SK-N-DZ (cell line): ENCODE data around the gene EP300.
"Not testable (repeated sequence)": the region's sequence is repeated elsewhere in the genome, so short reads cannot be mapped to it uniquely, and the experiment has no call there.

Experiments used
- DNase-seq: peaks from one replicate; pipeline ENCODE4 v3.0.0-alpha.2; 2015; ENCODE audit warnings: low spot score

The EP300 gene

DNA sequence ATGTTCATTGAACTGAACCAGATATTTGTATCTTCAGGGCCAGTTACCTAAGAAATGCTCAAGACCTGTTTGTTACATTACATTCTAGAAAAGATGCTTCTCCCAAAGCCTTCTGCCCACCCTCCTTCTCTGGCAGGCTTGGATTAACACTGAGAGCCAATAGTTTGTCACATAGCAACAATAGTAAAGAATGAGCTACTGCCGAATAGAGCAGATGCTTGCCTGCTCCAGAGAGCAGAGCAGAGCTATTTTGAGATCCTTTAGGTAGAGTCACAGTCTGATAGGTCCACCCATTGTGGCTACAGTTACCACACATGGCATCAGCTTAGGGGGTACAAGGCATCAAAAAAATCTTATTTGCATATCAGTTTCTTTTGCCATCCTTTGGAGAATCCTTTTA, 13.5 kb upstream of the EP300 start:
- no peak for DNase-seq

DNA sequence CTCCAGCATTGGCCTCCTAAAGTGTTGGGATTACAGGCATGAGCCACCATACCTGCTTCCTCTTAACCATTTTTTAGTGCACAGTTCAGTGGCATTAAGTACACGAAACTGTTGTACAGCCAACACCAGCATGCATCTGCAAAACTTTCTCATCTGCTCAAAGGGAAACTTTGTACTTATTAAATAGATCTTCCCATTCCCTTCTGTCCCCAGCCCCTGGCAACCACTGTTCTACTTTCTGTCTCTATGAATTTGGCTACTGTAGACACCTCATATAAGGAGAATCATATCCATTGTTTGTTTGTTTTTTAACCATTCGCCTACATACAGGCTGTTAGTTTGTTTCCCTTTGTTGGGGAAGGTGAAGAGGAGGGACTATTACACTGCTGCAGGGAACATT, 6.5 kb upstream of the EP300 start:
- no peak for DNase-seq

DNA sequence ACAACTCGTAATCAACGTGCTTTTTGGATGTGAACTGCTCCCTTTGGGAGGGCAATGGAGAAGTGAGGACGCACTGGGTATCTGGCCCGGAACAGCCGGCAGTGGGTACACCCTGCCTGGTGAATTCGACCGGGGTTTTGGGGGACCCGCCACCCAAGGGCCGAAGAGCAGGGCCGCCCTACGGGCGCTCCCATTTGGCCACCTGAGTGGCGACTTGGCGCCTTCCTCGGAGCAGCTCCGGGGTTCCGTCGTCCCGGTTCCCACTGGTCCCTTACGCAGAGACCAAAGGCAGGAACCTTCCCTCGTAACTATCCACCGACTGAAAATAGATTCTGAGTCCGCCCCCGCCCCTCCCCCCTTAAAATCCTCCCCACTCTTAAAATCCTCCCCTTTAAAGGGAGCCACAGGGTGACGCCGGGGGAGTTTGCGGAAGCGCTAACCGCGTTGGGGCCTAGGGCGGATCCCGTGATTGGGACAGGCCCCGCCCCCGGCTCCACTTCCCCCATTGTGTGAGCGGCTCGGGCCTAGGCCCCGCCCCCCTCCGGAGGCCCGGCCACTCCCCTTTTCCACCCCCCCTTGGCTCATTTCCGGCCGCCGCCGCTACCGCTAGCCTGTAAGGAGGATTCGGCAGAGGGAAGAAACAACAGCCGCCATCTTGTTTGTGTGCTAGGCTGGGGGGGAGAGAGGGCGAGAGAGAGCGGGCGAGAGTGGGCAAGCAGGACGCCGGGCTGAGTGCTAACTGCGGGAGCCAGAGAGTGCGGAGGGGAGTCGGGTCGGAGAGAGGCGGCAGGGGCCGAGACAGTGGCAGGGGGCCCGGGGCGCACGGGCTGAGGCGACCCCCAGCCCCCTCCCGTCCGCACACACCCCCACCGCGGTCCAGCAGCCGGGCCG, 1.0 kb upstream of the EP300 start:
- peak; percentile 98 for DNase-seq

DNA sequence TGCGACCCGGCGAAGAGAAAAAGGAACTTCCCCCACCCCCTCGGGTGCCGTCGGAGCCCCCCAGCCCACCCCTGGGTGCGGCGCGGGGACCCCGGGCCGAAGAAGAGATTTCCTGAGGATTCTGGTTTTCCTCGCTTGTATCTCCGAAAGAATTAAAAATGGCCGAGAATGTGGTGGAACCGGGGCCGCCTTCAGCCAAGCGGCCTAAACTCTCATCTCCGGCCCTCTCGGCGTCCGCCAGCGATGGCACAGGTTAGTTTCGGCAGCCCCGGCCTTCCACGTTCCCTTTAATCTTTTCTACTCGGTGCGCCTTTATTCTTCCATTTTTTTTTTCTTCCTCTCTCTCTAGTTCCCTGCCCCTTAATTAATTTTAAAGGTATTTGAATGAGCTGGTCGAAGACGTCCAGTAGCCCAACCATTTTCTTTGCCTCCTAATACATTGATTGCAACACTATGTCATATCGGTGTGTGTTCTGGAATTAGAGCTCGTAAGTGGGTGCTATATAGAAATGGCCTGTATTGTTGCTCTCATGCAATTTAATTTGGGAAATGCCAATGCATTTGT, 537 bp downstream of the EP300 start:
- DNase-seq: peak; percentile 37

DNA sequence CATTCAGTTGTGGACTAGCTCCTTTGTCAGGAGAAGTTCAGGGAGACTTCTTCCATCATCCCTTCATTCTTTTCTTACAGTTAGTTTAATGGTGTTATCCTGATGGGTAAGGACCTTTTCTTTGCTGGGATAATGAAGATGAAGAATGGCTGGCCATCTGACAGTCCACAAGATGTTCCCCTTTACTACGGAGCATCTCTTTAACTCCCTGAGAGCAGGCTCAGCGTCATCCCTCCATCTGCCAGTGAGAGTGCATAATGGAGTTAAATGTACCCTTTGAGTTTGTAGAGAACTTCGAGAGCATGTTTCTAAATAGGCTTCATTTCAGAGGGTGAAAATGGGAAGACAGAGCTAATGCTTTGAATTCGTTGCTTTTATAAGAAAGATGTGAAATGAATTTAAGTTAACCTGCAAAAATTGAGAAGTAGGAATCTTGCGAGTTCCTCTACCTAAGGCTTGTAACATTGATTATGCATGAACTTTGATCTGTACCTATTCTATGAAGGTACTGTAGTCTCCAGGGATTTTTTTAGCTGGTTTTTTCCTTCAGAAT, 1.7 kb downstream of the EP300 start:
- DNase-seq: peak; percentile 31

DNA sequence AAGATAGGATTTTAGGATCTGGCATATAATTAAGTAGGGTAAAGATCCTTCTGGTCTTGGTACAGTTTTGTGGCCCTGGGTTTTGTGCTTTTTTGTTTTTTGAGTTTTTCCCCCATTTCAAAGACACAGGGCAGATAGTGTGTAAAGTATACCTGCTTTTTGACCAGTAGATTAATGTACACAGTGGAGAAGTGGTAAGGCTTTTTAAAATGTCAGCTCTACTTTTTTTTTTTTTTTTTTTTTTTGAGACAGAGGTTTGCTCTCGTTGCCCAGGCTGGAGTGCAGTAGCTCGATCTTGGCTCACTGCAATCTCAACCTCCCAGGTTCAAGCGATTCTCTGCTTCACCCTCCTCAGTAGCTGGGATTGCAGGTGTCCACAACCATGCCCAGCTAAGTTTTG, 4.0 kb downstream of the EP300 start:
- DNase-seq: no peak

DNA sequence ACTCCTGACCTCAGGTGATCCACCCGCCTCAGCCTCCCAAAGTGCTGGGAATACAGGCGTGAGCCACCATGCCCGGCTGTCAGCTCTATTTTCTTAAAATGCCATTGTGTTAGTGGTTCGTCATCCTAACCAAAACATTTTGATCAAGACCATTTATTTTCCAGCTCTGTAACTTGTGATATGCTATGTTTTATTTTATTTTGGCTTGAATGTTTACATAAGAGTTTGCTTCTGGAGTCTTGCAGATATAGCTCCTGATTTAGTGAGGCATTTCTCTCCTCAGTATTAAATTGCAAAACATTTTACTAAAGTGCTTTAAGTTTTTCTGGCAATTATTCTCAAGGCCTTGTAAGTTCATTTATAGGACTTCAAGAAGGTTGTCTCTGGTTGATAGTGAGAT, 4.4 kb downstream of the EP300 start:
- DNase-seq: no peak

DNA sequence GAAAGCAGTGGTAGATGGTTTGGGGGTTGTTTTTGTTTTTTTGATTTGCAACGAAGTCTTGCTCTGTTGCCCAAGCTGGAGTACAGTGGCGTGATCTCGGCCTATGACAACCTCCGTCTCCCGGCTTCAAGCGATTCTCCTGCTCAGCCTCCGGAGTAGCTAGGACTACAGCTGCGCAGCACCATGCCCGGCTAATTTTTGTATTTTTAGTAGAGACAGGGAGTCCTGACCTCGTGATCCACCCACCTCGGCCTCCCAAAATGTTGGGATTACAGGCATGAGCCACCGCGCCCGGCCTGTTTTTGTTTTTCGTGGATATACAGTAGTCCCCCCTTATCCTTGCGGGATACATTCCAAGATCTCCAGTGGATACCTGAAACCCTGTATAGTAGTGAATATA, 6.6 kb downstream of the EP300 start:
- no peak for DNase-seq

DNA sequence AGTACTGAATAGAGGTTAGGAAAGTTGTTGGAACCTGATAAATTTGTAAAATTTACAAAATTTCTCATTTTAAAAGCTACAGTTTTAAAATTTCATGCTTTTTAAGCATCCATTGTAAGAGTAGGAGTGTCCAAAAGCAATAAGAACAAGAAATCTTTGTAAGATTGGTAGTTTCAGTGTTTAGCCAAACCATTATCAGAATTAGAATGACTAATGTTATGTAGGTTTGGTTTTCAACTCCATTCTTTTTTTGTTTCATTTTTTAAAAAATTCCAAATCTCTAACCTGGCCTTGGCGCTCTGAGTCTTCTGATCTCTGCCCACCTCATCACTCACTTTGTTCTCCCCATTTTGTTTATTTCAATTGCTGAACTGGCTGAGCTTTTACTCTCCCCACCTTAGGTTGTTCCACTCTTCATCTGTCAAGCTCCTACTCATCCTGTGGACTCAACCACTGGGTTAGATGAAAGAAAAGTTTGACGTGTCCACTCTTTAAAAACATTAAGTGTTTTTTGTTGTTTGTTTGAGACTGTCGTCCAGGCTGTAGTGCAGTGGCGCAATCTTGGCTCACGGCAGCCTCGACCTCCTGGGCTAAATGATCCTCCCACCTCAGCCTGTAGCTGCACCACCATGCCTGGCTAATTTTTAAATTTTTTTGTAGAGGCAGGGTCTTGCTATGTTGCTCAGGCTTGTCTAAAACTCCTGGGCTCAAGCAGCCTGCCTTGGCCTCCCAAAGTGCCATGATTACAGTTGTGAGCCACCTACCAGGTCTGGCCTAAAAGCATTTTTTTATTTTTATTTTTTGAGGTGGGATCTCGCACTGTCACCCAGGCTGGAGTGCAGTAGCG, 14.0 kb downstream of the EP300 start:
- DNase-seq: no peak

DNA sequence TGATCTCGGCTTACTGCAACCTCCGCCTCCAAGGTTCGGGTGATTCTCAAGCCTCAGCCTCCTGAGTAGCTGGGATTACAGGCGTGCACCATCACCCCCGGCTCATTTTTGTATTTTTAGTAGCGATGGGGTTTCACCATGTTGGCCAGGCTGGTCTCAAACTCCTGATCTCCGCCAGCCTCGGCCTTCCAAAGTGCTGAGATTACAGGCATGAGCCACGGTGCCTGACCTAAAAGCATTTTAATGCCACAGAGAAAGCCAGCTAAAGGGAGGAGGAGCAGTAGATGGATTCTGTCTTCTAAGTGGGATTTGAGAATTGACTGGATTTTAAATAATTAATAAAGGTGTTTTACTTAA, 14.6 kb downstream of the EP300 start:
- not testable (repeated sequence) for DNase-seq

DNA sequence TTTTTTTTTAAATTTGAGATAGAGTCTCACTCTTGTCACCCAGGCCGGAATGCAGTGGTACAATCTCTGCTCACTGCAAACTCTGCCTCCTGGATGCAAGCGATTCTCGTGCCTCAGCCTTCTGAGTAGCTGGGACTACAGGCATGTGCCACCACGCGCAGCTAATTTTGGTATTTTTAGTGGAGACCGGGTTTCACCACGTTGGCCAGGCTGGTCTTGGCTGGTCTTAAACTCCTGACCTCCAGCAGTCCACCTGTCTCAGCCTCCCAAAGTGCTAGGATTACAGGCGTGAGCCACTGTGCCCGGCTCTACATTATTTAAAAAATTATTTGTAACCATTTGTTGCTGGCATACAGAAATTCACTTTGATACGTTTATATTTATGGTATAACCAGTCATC, 18.6 kb downstream of the EP300 start:
- no peak for DNase-seq

DNA sequence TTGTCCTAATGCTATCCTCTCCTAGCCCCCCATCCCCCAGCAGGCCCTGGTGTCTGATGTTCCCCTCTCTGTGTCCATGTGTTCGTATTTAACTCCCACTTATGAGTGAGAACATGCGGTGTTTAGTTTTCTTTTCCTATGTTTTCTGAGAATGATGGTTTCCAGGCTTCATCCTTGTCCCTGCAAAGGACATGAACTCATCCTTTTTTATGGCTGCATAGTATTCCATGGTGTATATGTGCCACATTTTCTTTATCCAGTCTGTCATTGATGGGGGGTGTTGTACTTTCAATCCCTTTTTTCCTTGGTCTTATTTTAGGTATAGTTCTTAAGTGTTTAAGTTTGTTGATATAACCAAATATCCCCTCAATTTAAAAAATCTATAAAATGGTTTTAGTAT, 23.9 kb downstream of the EP300 start:
- DNase-seq: no peak

DNA sequence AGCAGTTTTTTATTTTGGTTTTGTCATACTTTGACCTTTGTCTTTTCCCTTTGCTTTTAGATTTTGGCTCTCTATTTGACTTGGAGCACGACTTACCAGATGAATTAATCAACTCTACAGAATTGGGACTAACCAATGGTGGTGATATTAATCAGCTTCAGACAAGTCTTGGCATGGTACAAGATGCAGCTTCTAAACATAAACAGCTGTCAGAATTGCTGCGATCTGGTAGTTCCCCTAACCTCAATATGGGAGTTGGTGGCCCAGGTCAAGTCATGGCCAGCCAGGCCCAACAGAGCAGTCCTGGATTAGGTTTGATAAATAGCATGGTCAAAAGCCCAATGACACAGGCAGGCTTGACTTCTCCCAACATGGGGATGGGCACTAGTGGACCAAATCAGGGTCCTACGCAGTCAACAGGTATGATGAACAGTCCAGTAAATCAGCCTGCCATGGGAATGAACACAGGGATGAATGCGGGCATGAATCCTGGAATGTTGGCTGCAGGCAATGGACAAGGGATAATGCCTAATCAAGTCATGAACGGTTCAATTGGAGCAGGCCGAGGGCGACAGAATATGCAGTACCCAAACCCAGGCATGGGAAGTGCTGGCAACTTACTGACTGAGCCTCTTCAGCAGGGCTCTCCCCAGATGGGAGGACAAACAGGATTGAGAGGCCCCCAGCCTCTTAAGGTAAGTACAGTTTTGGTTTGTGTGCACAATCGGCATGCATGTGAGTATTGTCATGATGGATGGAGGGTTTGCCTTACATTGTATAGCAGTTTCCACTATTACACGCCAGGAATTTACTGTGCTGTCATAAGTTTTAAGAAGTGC, 25.0 kb downstream of the EP300 start:
- no peak for DNase-seq

DNA sequence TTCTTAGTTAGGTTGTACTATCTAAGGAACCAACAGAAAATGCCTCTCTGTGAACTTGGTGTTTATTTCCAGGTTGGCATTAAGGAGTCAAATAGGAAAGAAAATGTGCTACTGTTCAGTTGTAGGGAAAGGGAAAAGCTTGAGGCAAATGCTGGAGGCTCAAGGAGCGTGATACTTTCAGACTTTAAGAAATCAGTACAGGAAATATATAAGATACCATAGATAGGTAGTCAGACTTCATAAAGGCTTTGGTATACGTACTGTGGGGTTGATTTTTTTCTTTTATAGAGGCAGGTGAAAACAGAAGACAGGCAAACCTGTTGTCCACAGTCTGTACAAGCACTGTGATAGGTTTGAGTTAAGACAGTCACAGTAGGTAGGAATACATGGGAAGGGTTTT, 30.8 kb downstream of the EP300 start:
- DNase-seq: no peak

DNA sequence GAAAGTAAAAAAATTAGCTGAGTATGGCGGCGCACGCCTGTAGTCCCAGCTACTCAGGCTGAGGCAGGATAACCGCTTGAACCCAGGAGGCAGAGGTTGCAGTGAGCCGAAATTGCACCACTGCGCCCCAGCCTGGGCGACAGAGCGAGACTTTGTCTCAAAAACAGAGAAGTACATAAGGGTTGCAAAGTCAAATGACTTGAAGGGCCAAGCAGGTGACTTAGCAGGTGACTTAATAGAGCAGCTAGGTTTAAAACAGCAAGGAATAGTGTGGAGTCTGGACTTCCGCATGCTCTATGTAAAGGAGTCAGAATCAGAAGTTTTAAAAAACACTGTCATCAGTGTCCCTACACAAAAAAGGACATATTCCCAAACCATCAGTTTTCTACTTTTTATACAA, 31.7 kb downstream of the EP300 start:
- DNase-seq: no peak

DNA sequence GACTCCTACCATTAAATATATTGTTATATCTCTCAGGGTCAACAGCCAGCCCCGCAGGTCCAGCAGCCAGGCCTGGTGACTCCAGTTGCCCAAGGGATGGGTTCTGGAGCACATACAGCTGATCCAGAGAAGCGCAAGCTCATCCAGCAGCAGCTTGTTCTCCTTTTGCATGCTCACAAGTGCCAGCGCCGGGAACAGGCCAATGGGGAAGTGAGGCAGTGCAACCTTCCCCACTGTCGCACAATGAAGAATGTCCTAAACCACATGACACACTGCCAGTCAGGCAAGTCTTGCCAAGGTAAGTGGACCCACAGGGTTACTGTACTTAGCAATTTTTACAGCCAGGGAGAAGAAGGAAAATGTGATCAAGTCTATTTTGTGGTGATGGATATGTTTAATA, 35.1 kb downstream of the EP300 start:
- no peak for DNase-seq

DNA sequence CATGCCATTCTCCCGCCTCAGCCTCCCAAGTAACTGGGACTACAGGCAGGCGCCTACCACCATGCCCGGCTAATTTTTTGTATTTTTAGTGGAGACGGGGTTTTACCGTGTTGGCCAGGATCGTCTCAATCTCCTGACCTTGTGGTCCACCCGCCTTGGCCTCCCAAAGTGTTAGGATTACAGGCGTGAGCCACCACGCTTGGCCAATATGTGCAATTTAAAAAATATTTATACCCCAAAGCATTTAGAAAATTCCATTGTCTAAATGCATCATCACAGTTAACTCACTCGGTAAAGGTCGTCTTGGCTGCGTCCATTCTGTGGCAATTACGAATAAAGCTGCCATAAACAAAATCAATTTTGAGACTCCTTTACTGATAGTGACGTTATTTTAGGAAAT, 36.2 kb downstream of the EP300 start:
- DNase-seq: no peak

DNA sequence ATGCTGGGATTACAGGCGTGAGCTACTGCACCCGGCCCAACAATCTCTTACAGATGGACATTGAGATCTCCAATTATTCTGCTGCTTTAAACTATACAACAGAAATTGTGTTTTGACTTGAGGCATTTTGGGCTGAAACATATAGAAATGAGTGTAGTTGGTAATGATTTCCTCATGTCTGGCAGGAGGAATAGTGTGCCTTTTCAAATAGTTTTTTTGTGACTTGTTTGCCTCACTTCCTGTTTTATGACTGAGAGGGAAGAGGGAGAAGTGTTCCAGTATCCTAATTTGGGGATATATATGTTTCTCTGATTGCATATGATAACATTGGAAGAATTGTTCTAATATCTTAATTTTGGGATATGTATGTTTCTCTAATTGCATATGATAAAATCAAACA, 40.2 kb downstream of the EP300 start:
- DNase-seq: no peak

DNA sequence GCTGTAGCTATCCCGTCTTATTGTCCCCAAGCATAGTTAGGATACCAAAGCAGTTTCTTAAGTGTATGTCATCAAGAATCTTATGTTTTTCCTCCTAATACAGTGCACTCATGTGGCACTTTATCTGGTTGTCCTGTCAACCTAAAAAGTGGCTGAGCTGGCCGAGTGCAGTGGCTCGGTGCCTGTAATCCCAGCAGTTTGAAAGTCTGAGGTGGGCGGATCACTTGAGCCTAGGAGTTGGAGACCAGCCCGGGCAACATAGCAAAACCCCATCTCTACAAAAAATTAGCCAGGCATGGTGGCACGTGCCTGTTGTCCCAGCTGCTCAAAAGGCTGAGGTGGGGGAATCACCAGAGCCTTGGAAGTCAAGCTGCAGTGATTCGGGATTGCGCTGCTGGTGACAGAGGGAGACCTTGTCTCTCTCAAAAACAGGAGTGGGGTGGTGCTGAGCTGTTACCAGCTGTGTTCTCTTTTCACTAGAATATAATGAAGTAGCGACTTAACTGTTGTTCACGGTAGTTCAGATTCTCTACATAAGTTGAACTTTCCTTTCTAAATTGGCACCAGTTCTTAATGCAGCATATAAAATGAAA, 48.1 kb downstream of the EP300 start:
- no peak for DNase-seq

DNA sequence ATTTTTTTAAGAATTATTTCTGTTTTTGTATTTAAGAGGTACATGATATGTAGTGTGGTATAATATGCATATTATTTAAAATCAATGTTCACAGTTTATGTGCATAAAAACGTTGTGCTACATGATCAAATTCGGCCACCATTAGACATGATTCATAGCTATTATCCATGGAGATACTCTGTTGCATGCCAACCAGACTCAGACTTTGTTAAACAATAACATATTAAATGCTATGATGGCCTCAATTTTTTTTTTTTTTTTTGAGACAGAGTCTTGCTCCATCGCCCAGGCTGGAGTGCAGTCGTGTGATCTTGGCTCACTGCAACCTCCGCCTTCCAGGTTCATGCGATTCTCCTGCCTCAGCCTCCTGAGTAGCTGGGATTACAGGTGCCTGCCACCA, 53.5 kb downstream of the EP300 start:
- DNase-seq: not testable (repeated sequence)

DNA sequence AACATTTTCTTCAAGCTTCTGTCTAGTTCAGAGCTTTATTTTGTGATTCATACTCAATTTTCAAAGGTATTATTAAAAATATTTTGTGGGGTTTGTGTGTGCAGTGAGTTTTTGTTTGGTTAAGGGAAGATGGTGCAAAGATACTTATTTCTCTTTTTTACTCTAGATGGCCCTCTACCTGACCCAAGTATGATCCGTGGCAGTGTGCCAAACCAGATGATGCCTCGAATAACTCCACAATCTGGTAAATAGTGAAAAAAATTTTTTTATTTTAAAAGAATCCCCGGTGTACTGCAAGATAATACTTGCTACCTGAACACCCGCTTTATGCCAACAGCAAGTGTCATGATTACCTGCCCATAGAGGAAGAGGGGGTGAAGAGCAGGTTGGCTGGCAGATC, 54.2 kb downstream of the EP300 start:
- DNase-seq: no peak
